Measurements from ENCODE around the gene ZNF800.

ZNF800 gene

GRCh38 chr7:127390817-127391590, 1.5 kb downstream of the ZNF800 start:
- DNase-seq = no peak

- DNase-seq = no peak
Measured at GRCh38 chr7:127390186-127390816, 2.2 kb downstream of the ZNF800 start.

- no peak for DNase-seq
Measured at GRCh38 chr7:127389321-127389720, 3.2 kb downstream of the ZNF800 start.

GRCh38 chr7:127387974-127388373, 4.5 kb downstream of the ZNF800 start:
- no peak for DNase-seq

- peak; percentile 27 for DNase-seq
Measured at GRCh38 chr7:127383123-127383835, 9.2 kb downstream of the ZNF800 start.

- no peak for DNase-seq
Measured at GRCh38 chr7:127382301-127383085, 10.0 kb downstream of the ZNF800 start.

- DNase-seq = no peak
Measured at GRCh38 chr7:127380479-127380878, 12.0 kb downstream of the ZNF800 start.

GRCh38 chr7:127379642-127380041, 12.9 kb downstream of the ZNF800 start:
- no peak for DNase-seq

GRCh38 chr7:127378537-127378936, 14.0 kb downstream of the ZNF800 start:
- no peak for DNase-seq

- no peak for DNase-seq
Measured at GRCh38 chr7:127377425-127377824, 15.1 kb downstream of the ZNF800 start.

GRCh38 chr7:127375631-127376030, 16.9 kb downstream of the ZNF800 start:
- DNase-seq = no peak

- no peak for DNase-seq
Measured at GRCh38 chr7:127367679-127368078, 24.8 kb downstream of the ZNF800 start.

- no peak for DNase-seq
Measured at GRCh38 chr7:127366680-127367079, 25.8 kb downstream of the ZNF800 start.

GRCh38 chr7:127365957-127366315, 26.6 kb downstream of the ZNF800 start:
- no peak for DNase-seq

- no peak for DNase-seq
Measured at GRCh38 chr7:127365164-127365956, 27.1 kb downstream of the ZNF800 start.

GRCh38 chr7:127362364-127363027, 30.0 kb downstream of the ZNF800 start:
- DNase-seq = no peak

- DNase-seq = no peak
Measured at GRCh38 chr7:127361736-127362135, 30.8 kb downstream of the ZNF800 start.

- DNase-seq = no peak
Measured at GRCh38 chr7:127359011-127359410, 33.5 kb downstream of the ZNF800 start.

- no peak for DNase-seq
Measured at GRCh38 chr7:127353897-127354296, 38.6 kb downstream of the ZNF800 start.

GRCh38 chr7:127350586-127350985, 41.9 kb downstream of the ZNF800 start:
- DNase-seq = no peak

- DNase-seq = no peak
Measured at GRCh38 chr7:127349881-127350280, 42.6 kb downstream of the ZNF800 start.

- no peak for DNase-seq
Measured at GRCh38 chr7:127348247-127348631, 44.3 kb downstream of the ZNF800 start.
